Erythroblast (primary cell): ENCODE results near the gene BABAM2.
"Not testable (repeated sequence)": the region's sequence is repeated elsewhere in the genome, so short reads cannot be mapped to it uniquely, and the experiment has no call there.

Experiments
- DNase-seq, 2 experiments: peaks; one replicate each; lab custom pipeline; 2025; lab: John Stamatoyannopoulos, UW
- GATA1 ChIP-seq: IDR thresholded peaks from 2 replicates; pipeline ENCODE4 v1.6.1; 2011; ENCODE audit warnings: low read depth, mild to moderate bottlenecking, control low read depth, low read length, moderate library complexity
- POLR2A ChIP-seq: IDR thresholded peaks from 2 replicates; pipeline ENCODE4 v1.6.1; 2011; ENCODE audit warnings: mild to moderate bottlenecking, low read length

The BABAM2 gene

DNA sequence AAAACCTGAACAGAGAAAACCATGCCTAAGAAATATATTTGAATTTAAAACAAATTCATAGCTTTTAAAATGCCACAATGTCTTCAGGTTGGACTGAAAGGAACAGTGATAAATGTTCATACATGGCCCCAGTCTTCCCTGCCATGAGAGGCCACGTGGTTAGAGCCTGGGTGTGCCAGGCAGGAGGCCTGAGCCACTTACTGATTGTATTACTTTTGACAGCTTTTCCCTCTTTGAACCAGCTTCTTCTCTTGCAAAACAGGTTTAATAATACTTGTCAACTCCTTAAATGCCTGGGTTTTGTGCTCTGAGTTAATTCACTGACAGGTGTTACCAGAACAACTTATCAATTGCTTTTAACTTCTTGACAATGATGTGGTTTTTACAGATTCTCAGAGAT lies 27.4 kb upstream of the BABAM2 start:
- TF ChIP-seq GATA1, result no peak
- no peak for TF ChIP-seq POLR2A
- no peak for DNase-seq

DNA sequence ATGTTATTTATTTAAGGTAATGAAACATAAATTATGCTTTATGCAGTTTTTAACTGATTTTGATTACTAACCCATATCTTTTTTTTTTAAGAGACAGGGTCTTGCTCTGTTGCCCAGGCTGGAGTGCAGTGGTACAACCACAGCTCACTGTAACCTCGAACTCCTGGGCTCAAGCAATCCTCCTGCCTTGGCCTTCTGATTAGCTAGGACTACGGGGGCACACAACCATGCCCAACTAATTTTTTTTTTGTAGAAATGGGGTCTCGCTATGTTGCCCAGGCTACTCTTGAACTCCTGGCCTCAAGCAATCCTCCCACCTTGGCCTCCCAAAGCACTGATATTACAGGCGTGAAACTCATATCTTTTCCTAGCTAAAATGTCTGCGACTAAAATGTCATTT lies 26.6 kb upstream of the BABAM2 start:
- not testable (repeated sequence) for DNase-seq

DNA sequence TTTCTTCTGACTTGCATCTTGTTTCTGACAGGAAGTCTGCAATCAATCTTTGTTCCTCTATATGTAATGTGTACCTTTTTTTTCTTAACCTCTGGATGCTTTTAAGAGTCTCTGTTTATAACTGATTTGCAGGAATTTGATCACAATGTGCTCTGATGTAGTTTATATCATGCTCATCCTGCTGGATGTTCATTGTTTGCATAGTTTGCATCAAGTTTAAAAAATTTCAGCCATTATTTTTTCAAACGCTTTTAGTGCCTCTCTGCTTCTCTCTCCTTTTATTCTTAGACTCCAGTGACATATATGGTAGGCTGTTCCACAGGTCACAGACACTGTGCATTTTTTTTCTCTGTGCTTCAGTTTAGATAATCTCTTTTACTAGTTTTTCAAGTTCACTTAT lies 24.3 kb upstream of the BABAM2 start:
- TF ChIP-seq POLR2A, result no peak
- TF ChIP-seq GATA1, result no peak
- DNase-seq, result no peak

DNA sequence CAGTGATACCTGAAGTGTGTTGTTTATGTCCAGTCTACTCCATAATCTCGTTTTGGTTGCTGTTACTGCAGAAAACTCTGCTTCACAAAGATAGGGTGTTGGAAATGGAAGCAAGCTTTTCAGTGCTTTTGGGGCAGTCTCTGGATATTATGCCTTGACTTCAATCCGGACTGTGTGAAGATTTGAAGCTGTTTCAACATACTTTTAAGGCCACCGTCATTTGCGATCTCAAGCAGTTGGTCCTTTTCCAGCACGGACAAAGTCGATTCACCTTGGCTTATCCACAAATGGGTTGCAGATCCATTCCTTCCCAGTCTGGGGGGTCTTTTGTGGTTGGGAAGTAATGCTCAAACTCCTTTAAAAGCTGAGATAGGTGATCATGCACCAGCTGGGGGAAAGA lies 20.8 kb upstream of the BABAM2 start:
- TF ChIP-seq GATA1, result no peak
- TF ChIP-seq POLR2A, result no peak

DNA sequence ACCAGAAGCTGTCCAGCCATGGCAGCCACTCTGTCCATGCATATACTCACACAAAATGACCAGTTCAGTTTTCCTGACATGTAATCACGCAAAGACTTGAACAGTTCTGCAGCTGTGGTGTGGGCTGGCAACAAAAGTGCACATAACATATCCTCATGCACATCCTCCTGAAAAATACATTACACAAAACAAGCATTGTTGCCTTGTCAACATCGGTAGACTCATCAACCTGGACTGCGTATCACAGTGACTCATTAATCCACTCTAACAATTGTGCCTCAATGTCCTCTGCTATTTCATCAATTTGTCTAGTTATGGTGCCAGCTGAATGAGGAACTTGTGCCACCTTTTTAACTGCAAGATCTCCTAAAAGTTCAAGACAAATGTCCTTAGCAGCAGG lies 19.8 kb upstream of the BABAM2 start:
- DNase-seq, result no peak
- TF ChIP-seq GATA1 (no peak), POLR2A (no peak)

More for the DNA sequence above, 20.8 kb upstream of the BABAM2 start:
- DNase-seq, result no peak

DNA sequence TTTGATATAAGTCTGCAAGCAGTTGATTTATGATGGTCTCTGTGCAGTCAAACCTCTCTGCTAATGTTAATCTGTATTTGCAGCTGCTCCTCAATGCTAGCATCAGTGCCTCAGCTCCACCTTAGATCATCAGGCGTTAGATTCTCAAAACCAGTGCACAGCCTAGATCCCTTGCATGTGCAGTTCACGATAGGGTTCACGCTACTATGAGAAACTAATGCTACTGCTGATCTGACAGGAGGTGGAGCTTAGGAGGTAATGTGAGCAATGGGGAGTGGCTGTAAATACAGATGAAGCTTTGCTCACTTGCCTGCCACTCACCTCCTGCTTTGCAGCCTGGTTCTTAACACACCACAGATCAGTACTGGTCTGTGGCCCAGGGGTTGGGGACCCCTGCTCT lies 18.7 kb upstream of the BABAM2 start:
- DNase-seq, result peak; percentile 71 to 94
- TF ChIP-seq POLR2A (peak; percentile 6), GATA1 (no peak)

DNA sequence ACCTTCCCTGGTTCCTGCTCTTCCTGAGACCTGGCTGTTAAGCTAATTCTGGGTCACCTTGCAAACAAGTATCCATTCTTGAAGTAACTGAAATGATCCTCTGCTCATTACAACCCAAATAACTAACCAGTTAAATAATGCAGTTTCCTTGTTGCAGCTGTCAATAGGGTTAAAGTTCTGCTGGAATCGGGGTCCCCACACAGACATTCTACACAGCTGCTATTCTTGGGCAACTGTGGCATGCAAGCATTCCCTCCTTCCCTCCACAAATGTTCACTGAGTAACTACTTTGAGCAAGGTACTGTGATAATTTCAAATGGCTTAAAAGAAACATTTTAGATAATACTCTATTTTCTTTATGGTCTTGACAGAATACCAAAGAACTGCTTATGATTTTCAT lies 17.4 kb upstream of the BABAM2 start:
- no peak for DNase-seq
- no peak for TF ChIP-seq POLR2A
- TF ChIP-seq GATA1, result no peak

DNA sequence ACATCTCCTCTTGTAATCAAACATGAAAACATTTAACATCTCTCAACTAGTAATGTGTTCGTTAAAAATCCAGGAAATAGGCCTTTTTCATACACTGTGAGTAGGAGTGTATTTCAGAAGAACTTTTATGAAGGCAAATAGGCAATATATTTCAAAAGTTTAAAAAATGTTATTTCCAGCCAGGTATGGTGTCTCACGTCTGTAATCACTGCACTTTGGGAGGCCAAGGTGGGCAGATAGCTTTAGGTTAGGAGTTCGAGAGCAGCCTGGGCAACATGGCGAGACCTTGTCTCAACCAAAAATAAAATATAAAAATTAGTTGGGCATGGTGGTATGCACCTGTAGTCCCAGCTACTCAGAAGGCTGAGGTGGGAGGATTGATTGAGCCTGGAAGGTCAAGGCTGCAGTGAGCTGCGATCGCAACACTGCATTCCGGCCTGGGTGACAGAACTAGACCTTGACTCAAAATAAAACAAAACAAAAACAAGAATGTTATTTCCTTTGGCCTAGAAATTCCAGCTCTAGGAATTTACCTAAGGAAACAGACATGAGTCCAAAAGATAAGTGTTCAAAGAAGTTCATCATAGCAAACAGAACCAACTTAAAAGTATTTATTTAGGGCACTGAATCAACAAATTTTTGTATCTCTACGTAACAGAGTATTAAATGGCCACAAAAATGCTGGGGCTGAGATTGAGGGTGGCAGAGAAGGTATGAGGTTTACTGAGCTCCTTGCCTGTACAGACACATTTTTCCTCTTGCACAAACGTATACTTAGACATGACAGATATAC lies 15.2 kb upstream of the BABAM2 start:
- TF ChIP-seq POLR2A (no peak), GATA1 (no peak)
- no peak for DNase-seq

DNA sequence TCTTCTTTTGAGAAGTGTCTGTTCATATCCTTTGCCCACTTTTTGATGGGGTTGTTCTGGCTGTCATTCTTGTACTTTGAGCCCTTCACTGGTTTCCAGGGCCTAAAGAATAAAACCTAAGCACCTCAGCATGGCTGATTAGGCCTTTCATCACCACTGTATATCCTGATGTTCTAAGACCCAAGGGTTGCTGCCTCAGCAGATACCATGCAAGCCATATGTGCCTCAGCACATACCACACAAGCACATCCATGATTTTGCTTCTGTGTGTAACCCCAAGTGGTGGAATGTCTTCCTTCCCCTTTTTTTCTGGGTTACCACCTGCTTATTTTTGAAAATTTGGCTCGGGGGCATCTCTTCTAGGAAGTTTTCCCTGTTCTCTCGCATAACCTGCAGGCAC lies 11.7 kb upstream of the BABAM2 start:
- DNase-seq, result no peak
- no peak for TF ChIP-seq GATA1
- TF ChIP-seq POLR2A, result no peak

DNA sequence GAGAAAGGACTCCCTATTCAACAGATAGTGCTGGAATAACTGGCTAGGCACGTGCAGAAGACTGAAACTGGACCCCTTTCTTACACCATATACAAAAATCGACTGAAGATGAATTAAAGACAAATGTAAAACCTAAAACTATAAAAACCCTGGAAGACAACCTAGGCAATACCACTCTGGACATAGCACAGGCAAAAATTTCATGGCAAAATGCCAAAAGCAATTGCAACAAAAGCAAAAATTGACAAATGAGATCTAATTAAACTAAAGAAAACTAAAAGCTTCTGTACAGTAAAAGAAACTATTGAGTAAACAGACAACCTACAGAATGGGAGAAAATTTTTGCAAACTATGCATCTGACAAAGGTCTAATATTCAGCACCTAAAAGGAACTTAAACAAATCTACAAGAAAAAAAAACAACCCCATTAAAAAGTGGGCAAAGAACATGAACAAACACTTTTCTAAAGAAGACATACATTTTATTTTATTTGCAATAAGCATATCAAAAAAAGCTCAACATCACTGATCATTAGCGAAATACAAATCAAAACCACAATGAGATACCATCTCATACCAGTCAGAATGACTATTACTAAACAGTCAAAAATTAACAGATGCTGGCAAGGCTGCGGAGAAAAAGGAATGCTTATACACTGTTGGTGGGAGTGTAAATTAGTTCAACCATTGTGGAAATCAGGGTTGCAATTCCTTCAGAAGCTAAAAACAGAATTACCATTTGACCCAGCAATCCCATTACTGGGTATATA lies 8.5 kb upstream of the BABAM2 start:
- DNase-seq, result not testable (repeated sequence)

DNA sequence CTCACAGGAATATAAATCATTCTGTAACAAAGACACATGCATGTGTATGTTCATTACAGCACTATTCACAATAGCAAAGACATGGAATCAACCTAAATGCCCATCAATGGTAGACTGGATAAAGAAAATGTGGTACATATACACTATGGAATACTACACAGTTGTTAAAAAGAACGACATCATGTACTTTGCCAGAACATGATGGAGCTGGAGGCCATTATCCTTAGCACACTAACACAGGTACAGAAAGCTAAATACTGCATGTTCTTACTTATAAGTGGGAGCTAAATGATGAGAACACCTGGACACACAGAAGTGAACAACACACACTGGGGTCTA lies 8.0 kb upstream of the BABAM2 start:
- DNase-seq, result not testable (repeated sequence)

DNA sequence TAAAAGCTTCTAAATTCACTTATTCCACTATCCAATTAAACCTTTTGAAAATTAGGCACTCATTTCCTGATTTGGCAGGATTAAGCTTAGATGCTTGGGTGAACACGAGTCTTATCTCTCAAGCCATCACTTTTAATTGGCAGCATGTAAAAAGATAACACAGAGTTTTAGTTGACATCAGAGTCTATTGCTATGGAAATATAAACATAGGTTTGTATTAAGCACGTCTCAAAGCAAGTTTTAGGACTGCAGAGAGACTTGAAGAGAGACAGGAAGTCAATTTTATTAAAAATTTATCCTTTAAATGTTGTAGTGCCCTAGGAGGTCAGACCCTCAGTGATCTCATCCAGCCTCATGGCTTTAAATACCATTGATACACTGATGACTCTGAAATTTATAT lies 5.9 kb upstream of the BABAM2 start:
- peak in 1 of 2 experiments; percentile 54 for DNase-seq

DNA sequence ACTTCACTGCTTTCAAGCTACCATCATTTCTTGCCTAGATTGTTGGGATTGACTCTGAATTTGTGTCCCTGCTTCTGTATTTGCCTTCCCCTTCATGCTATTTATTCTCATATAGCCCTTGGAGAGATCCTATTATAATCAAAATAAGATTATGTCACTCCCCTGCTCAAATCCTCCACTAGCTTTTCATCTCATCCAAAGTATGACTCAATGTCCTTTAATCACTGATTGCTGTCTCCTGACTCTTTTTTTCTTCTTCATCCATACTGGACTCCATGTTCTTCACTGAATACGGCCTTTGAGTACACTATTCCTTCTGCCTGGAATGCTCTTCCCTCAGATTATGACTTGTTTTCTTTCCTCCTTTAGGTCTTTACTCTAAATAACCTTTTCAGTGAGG lies 5.3 kb upstream of the BABAM2 start:
- DNase-seq, result no peak
- TF ChIP-seq POLR2A (no peak), GATA1 (no peak)

More for the DNA sequence above, 5.9 kb upstream of the BABAM2 start:
- TF ChIP-seq GATA1, result no peak
- TF ChIP-seq POLR2A, result no peak

DNA sequence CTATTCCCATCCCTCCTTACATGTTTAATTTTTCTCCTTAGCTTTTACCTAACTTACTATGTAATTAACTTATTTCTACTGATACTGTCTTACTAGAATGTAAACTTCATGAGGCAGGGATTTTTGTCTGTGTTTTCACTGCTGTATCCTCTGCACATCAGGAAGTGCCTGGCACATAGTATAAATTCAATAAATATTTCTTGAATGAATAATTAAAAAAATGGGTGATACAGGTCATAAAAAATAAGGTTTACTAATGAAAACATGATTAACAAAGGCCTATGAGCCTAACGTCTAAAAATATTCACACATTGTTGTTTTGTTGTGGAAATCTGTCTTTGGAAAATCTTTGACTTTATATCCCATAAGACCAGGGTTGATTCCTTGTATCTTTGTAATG lies 4.9 kb upstream of the BABAM2 start:
- TF ChIP-seq GATA1, result no peak
- no peak for TF ChIP-seq POLR2A
- DNase-seq, result no peak

DNA sequence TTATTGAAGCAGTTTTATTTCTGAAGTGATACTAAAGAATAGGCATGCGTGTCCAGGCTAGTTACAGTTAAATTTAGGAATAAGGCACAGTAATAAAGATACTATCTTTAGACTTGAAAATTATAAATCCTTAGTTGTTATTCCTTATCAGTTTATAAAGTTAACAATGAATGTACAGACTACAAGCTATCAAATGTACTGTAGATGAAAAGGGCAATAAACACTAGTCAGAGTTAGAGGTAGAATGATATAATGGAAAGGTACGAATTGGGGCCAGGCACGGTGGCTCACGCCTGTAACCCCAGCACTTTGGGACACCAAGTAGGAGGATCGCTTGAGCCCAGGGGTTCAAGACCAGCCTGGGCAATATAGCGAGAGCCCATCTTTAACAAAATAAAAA lies 4.2 kb upstream of the BABAM2 start:
- no peak for DNase-seq
- no peak for TF ChIP-seq POLR2A
- no peak for TF ChIP-seq GATA1
